ENCODE results near the gene MAOB. TPM values are rescaled to one million over a fixed set of nuclear protein-coding genes. Genes with fewer than 3 reads are reported as not detected.

The MAOB gene
- total RNA-seq, 1 experiment from 2014 or later = 1.1 TPM

- no peak overlapping the region for H3K18ac ChIP-seq (ENCODE audit: insufficient read length, low read depth, low read length)
- no peaks in the 10 kb centered on the region for H3K4me1 ChIP-seq (ENCODE audit: insufficient read depth, low read length)
- no peak overlapping the region for H2BK15ac ChIP-seq (ENCODE audit: low read depth, low read length)
- Mint-ChIP-seq H3K9me3 (peaks cover 57 to 65% of the 10 kb centered on the region in 2 experiments), H3K36me3 (ENCODE audit: insufficient read depth in 1 of 3, low read depth in 3 of 3) (peaks cover 0 to 4% (median 2%) of the 10 kb centered on the region in 3 experiments; a peak in 2 of 7 replicates), H3K27me3 (ENCODE audit: low read depth) (peaks cover 40% of the 10 kb centered on the region), H3K4me1 (peaks cover 5% of the 10 kb centered on the region in 2 experiments), H3K27ac (no peak overlapping the region), H3K4me3 (peak overlapping the region; percentile 41 to 48; a peak in 3 of 5 replicates)
- H3T11ph ChIP-seq (ENCODE audit: low read length) = no peak overlapping the region
- no peak overlapping the region for H4K8ac ChIP-seq (replicated peaks; ENCODE audit: insufficient read length, low read depth, low read length)
- no peak overlapping the region for H3K4me2 ChIP-seq (ENCODE audit: insufficient read depth, insufficient read length, low read length)
- H3K23ac ChIP-seq (ENCODE audit: insufficient read length, low read depth, low read length) = no peak overlapping the region
- H4K20me1 ChIP-seq (ENCODE audit: control insufficient read depth, insufficient read depth, insufficient read length) = no peaks in the 10 kb centered on the region
- no peaks in the 10 kb centered on the region for H3K79me2 ChIP-seq (ENCODE audit: insufficient read depth, low read length)
- peak overlapping the region; percentile 55; the same call in 1 of the 2 replicates for H3K14ac ChIP-seq (ENCODE audit: insufficient read depth, low read length)
- H2BK20ac ChIP-seq (ENCODE audit: low read depth, low read length, poor library complexity, severe bottlenecking) = no peak overlapping the region
- H2BK120ac ChIP-seq (ENCODE audit: low read depth, low read length, poor library complexity, severe bottlenecking) = no peak overlapping the region
- DNase-seq = no peak
- H3K9me3 ChIP-seq (ENCODE audit: control insufficient read depth, low read depth, low read length) = peaks cover 31% of the 10 kb centered on the region
- no peak overlapping the region for H3K27ac ChIP-seq (ENCODE audit: insufficient read length, low read depth, low read length)
- TF ChIP-seq CTCF (conservative IDR thresholded peaks at IDR 0.05) = no peak
- no CpG with 5 or more reads among the region's 34 CpGs for WGBS (ENCODE audit: extremely low coverage, insufficient read length, low lambda C conversion rate)
- H4K5ac ChIP-seq (ENCODE audit: insufficient read length, low read depth, low read length) = no peak overlapping the region
- H3K23me2 ChIP-seq (ENCODE audit: insufficient read length, low read depth, low read length, poor library complexity, severe bottlenecking) = peaks cover 8% of the 10 kb centered on the region
- H3K27me3 ChIP-seq (ENCODE audit: insufficient read depth, low read length) = no peaks in the 10 kb centered on the region
- no peak overlapping the region for H2BK12ac ChIP-seq (ENCODE audit: insufficient read length, low read depth, low read length)
- H2AK5ac ChIP-seq (ENCODE audit: insufficient read length, low read length) = no peak overlapping the region
- H2AFZ ChIP-seq (ENCODE audit: low read length) = no peak overlapping the region
- no peak overlapping the region for H2BK5ac ChIP-seq (ENCODE audit: insufficient read length, low read length)
- no peak overlapping the region for H3K4ac ChIP-seq (ENCODE audit: low read depth, low read length)
- H4K91ac ChIP-seq (ENCODE audit: insufficient read length, low read depth, low read length) = no peak overlapping the region
- H3K56ac ChIP-seq (ENCODE audit: insufficient read length, low read depth, low read length) = no peak overlapping the region
- no peak overlapping the region for H3K9ac ChIP-seq (ENCODE audit: extremely low read depth, insufficient read length, low read length)
- H3K79me1 ChIP-seq (ENCODE audit: insufficient read depth, low read depth, low read length, poor library complexity, severe bottlenecking) = no peaks in the 10 kb centered on the region
These were observed 598 bp downstream of the MAOB start for GRCh38 chrX:43881410-43882293.
